ENCODE results near the gene GOT1.
A peak's percentile ranks its signal among the peaks of the same experiment; 100 is the strongest.

GOT1 gene

GRCh38 chr10:99450156-99450555 is 19.7 kb upstream of the GOT1 start:
- no peaks in the 10 kb centered on the region for H3K36me3 Mint-ChIP-seq
- H3K4me1 Mint-ChIP-seq: no peaks in the 10 kb centered on the region
- H3K27ac Mint-ChIP-seq: no peak overlapping the region
- H3K9me3 Mint-ChIP-seq: no peaks in the 10 kb centered on the region
- no peak for DNase-seq (ENCODE audit: low spot score in 2 of 2)
- H3K27me3 Mint-ChIP-seq: peaks cover 20% of the 10 kb centered on the region
- no peak for ATAC-seq (ENCODE audit: low read depth)
- H3K4me3 Mint-ChIP-seq: no peak overlapping the region

- ATAC-seq (ENCODE audit: low read depth) (no peak), DNase-seq (ENCODE audit: low spot score in 2 of 2) (no peak)
- H3K27ac Mint-ChIP-seq: no peak overlapping the region
- no peaks in the 10 kb centered on the region for H3K9me3 Mint-ChIP-seq
- H3K27me3 Mint-ChIP-seq: peaks cover 20% of the 10 kb centered on the region
- H3K36me3 Mint-ChIP-seq: no peaks in the 10 kb centered on the region
- H3K4me1 Mint-ChIP-seq: no peaks in the 10 kb centered on the region
- no peak overlapping the region for H3K4me3 Mint-ChIP-seq
These were observed 18.6 kb upstream of the GOT1 start for GRCh38 chr10:99449023-99449422.

- no peak overlapping the region for H3K27ac Mint-ChIP-seq
- ATAC-seq (ENCODE audit: low read depth): no peak
- no peak overlapping the region for H3K4me3 Mint-ChIP-seq
- H3K36me3 Mint-ChIP-seq: no peaks in the 10 kb centered on the region
- no peak for DNase-seq (ENCODE audit: low spot score in 2 of 2)
- no peaks in the 10 kb centered on the region for H3K4me1 Mint-ChIP-seq
- peaks cover 6% of the 10 kb centered on the region for H3K27me3 Mint-ChIP-seq
- no peaks in the 10 kb centered on the region for H3K9me3 Mint-ChIP-seq
These were observed 14.1 kb upstream of the GOT1 start for GRCh38 chr10:99444383-99445045.

GRCh38 chr10:99443500-99443899 is 13.1 kb upstream of the GOT1 start:
- Mint-ChIP-seq H3K4me3 (no peak overlapping the region), H3K4me1 (no peaks in the 10 kb centered on the region), H3K36me3 (no peaks in the 10 kb centered on the region), H3K27ac (no peak overlapping the region), H3K9me3 (no peaks in the 10 kb centered on the region), H3K27me3 (peaks cover 4% of the 10 kb centered on the region)
- DNase-seq (ENCODE audit: low spot score in 2 of 2): no peak
- ATAC-seq (ENCODE audit: low read depth): no peak

GRCh38 chr10:99442394-99442793 is 12.0 kb upstream of the GOT1 start:
- H3K36me3 Mint-ChIP-seq: no peaks in the 10 kb centered on the region
- DNase-seq (ENCODE audit: low spot score in 2 of 2) (no peak), ATAC-seq (ENCODE audit: low read depth) (no peak)
- H3K4me1 Mint-ChIP-seq: no peaks in the 10 kb centered on the region
- no peak overlapping the region for H3K27ac Mint-ChIP-seq
- H3K4me3 Mint-ChIP-seq: no peak overlapping the region
- peaks cover 4% of the 10 kb centered on the region for H3K27me3 Mint-ChIP-seq
- no peaks in the 10 kb centered on the region for H3K9me3 Mint-ChIP-seq

- no peak for DNase-seq (ENCODE audit: low spot score in 2 of 2)
- H3K4me3 Mint-ChIP-seq: no peak overlapping the region
- no peaks in the 10 kb centered on the region for H3K36me3 Mint-ChIP-seq
- no peak for ATAC-seq (ENCODE audit: low read depth)
- no peaks in the 10 kb centered on the region for H3K9me3 Mint-ChIP-seq
- H3K27ac Mint-ChIP-seq: no peak overlapping the region
- no peaks in the 10 kb centered on the region for H3K27me3 Mint-ChIP-seq
- peaks cover 6% of the 10 kb centered on the region for H3K4me1 Mint-ChIP-seq
These were observed 8.5 kb upstream of the GOT1 start for GRCh38 chr10:99438890-99439289.

- Mint-ChIP-seq H3K36me3 (no peaks in the 10 kb centered on the region), H3K9me3 (no peaks in the 10 kb centered on the region), H3K4me3 (no peak overlapping the region), H3K27me3 (no peaks in the 10 kb centered on the region), H3K4me1 (peaks cover 15% of the 10 kb centered on the region), H3K27ac (no peak overlapping the region)
- peak; percentile 60 for ATAC-seq (ENCODE audit: low read depth)
- DNase-seq (ENCODE audit: low spot score in 2 of 2): peak in 1 of 2 donors; percentile 44
These were observed 5.7 kb upstream of the GOT1 start for GRCh38 chr10:99435986-99436638.

GRCh38 chr10:99433378-99434020 is 3.1 kb upstream of the GOT1 start:
- H3K4me3 Mint-ChIP-seq: no peak overlapping the region
- no peaks in the 10 kb centered on the region for H3K36me3 Mint-ChIP-seq
- H3K27ac Mint-ChIP-seq: no peak overlapping the region
- ATAC-seq (ENCODE audit: low read depth): no peak
- no peaks in the 10 kb centered on the region for H3K27me3 Mint-ChIP-seq
- DNase-seq (ENCODE audit: low spot score in 2 of 2): no peak
- H3K9me3 Mint-ChIP-seq: no peaks in the 10 kb centered on the region
- peaks cover 26% of the 10 kb centered on the region for H3K4me1 Mint-ChIP-seq

- Mint-ChIP-seq H3K27me3 (no peaks in the 10 kb centered on the region), H3K4me1 (peaks cover 26% of the 10 kb centered on the region), H3K4me3 (no peak overlapping the region), H3K27ac (no peak overlapping the region), H3K9me3 (no peaks in the 10 kb centered on the region), H3K36me3 (no peaks in the 10 kb centered on the region)
- no peak for DNase-seq (ENCODE audit: low spot score in 2 of 2)
- no peak for ATAC-seq (ENCODE audit: low read depth)
These were observed 2.5 kb upstream of the GOT1 start for GRCh38 chr10:99432881-99433280.

- peak overlapping the region; percentile 79 for H3K4me3 Mint-ChIP-seq
- ATAC-seq (ENCODE audit: low read depth) (no peak), DNase-seq (ENCODE audit: low spot score in 2 of 2) (no peak)
- no peaks in the 10 kb centered on the region for H3K27me3 Mint-ChIP-seq
- H3K9me3 Mint-ChIP-seq: no peaks in the 10 kb centered on the region
- H3K27ac Mint-ChIP-seq: peak overlapping the region; percentile 11
- no peaks in the 10 kb centered on the region for H3K36me3 Mint-ChIP-seq
- H3K4me1 Mint-ChIP-seq: peaks cover 26% of the 10 kb centered on the region
These were observed 1.6 kb upstream of the GOT1 start for GRCh38 chr10:99432047-99432446.

- H3K27ac Mint-ChIP-seq: peak overlapping the region; percentile 93
- peak overlapping the region; percentile 98 for H3K4me3 Mint-ChIP-seq
- H3K9me3 Mint-ChIP-seq: no peaks in the 10 kb centered on the region
- H3K27me3 Mint-ChIP-seq: no peaks in the 10 kb centered on the region
- ATAC-seq (ENCODE audit: low read depth): no peak
- H3K36me3 Mint-ChIP-seq: no peaks in the 10 kb centered on the region
- peak; percentile 9 to 17 for DNase-seq (ENCODE audit: low spot score in 2 of 2)
- peaks cover 25% of the 10 kb centered on the region for H3K4me1 Mint-ChIP-seq
These were observed 851 bp upstream of the GOT1 start for GRCh38 chr10:99431190-99431760.

GRCh38 chr10:99430116-99430450 is 341 bp downstream of the GOT1 start:
- peak overlapping the region; percentile 98 for H3K4me3 Mint-ChIP-seq
- no peaks in the 10 kb centered on the region for H3K27me3 Mint-ChIP-seq
- H3K36me3 Mint-ChIP-seq: peaks cover 5% of the 10 kb centered on the region
- DNase-seq (ENCODE audit: low spot score in 2 of 2): no peak
- ATAC-seq (ENCODE audit: low read depth): peak; percentile 1
- H3K9me3 Mint-ChIP-seq: no peaks in the 10 kb centered on the region
- peaks cover 25% of the 10 kb centered on the region for H3K4me1 Mint-ChIP-seq
- H3K27ac Mint-ChIP-seq: peak overlapping the region; percentile 93

GRCh38 chr10:99429517-99430095 is 818 bp downstream of the GOT1 start:
- H3K36me3 Mint-ChIP-seq: peaks cover 9% of the 10 kb centered on the region
- H3K27ac Mint-ChIP-seq: peak overlapping the region; percentile 93
- no peak for ATAC-seq (ENCODE audit: low read depth)
- DNase-seq (ENCODE audit: low spot score in 2 of 2): no peak
- no peaks in the 10 kb centered on the region for H3K27me3 Mint-ChIP-seq
- H3K4me1 Mint-ChIP-seq: peaks cover 24% of the 10 kb centered on the region
- peak overlapping the region; percentile 98 for H3K4me3 Mint-ChIP-seq
- H3K9me3 Mint-ChIP-seq: no peaks in the 10 kb centered on the region

- ATAC-seq (ENCODE audit: low read depth): no peak
- Mint-ChIP-seq H3K27ac (no peak overlapping the region), H3K9me3 (no peaks in the 10 kb centered on the region), H3K36me3 (peaks cover 15% of the 10 kb centered on the region), H3K27me3 (no peaks in the 10 kb centered on the region), H3K4me1 (peaks cover 20% of the 10 kb centered on the region), H3K4me3 (no peak overlapping the region)
- DNase-seq (ENCODE audit: low spot score in 2 of 2): no peak
These were observed 2.7 kb downstream of the GOT1 start for GRCh38 chr10:99427566-99428190.

Data from memory B cell (primary cell).